Panc1 (cell line): ENCODE data around the gene IL1RAPL1. TPM values are rescaled to one million over a fixed set of nuclear protein-coding genes. Genes with fewer than 3 reads are reported as not detected.

ENCODE experiments used
- ATAC-seq: fragments of 200-7000 bp; cut with Tn5 transposase; 2 replicates; pipeline ENCODE4 v1.9.1; 2020; ENCODE audit warnings: mild to moderate bottlenecking, moderate library complexity
- BruUV-seq: library from RNA; stranded (reverse); fragments of 400-500 nt; replicated peaks from 2 replicates; lab custom pipeline; 2021; lab: Mats Ljungman, UMichigan
- CTCF ChIA-PET: fragments of 300-600 bp; sonication (Branson Sonifier 250); formaldehyde crosslinking; loops from one replicate; lab custom pipeline; 2022; ENCODE audit warnings: antibody characterized with exemption; lab: Charles Lee
- POLR2A ChIA-PET: fragments of 300-600 bp; sonication (Branson Sonifier 250); formaldehyde crosslinking; loops from one replicate; lab custom pipeline; 2022; ENCODE audit warnings: antibody characterized with exemption; lab: Charles Lee
- DNase-seq: peaks from one replicate; pipeline ENCODE4 v3.0.0-alpha.2; 2010; ENCODE audit warnings: low read depth, low spot score
- H3K27ac ChIP-seq: 2 replicates; pipeline ENCODE4 v1.5.1; 2011; ENCODE audit warnings: mild to moderate bottlenecking, low read length, inconsistent platforms
- H3K27me3 ChIP-seq: fragments of 200-500 bp; sonication (Bioruptor generic); 2 replicates; pipeline ENCODE4 v1.6.0; 2014; ENCODE audit warnings: low read length, inconsistent platforms; ENCODE audit not compliant: control insufficient read depth, insufficient read depth
- H3K36me3 ChIP-seq: fragments of 200-500 bp; sonication (Bioruptor generic); 2 replicates; pipeline ENCODE4 v1.5.1; 2014; ENCODE audit warnings: inconsistent platforms, mild to moderate bottlenecking, low read length, moderate library complexity; ENCODE audit not compliant: control insufficient read depth, insufficient read depth
- H3K4me1 ChIP-seq: 2 replicates; pipeline ENCODE4 v1.5.1; 2011; ENCODE audit warnings: inconsistent platforms, mild to moderate bottlenecking, low read length, moderate library complexity; ENCODE audit not compliant: control insufficient read depth, insufficient read depth
- H3K4me3 ChIP-seq, 2 experiments: 2 replicates each; pipeline ENCODE4 v1.5.1; 2011 to 2012; ENCODE audit warnings: low read depth in 2 of 2, low read length in 2 of 2, mild to moderate bottlenecking in 2 of 2, inconsistent platforms in 1 of 2, moderate library complexity in 1 of 2
- H3K9me3 ChIP-seq: fragments of 200-500 bp; sonication (Bioruptor generic); 2 replicates; pipeline ENCODE4 v1.5.1; 2014; ENCODE audit warnings: low read depth, mild to moderate bottlenecking, inconsistent platforms, low read length, moderate library complexity; ENCODE audit not compliant: control insufficient read depth, insufficient read depth
- POLR2AphosphoS5 ChIP-seq: IDR thresholded peaks from 2 replicates; pipeline ENCODE4 v1.6.1; 2012; ENCODE audit warnings: mild to moderate bottlenecking, low read depth, low read length, moderate library complexity
- REST ChIP-seq, 2 experiments: IDR thresholded peaks; 2 replicates each; pipeline ENCODE4 v1.6.1; 2011 to 2012; ENCODE audit warnings: low read depth in 2 of 2, control low read depth in 1 of 2, low read length in 1 of 2, mild to moderate bottlenecking in 1 of 2, moderate library complexity in 1 of 2; ENCODE audit not compliant: insufficient read depth in 1 of 2
- SIN3A ChIP-seq: IDR thresholded peaks from 2 replicates; pipeline ENCODE4 v1.6.1; 2012; ENCODE audit warnings: low read depth, mild to moderate bottlenecking, low read length, moderate library complexity, borderline replicate concordance; ENCODE audit not compliant: insufficient read depth
- TCF7L2 ChIP-seq: IDR thresholded peaks from 2 replicates; pipeline ENCODE4 v1.6.1; 2011; ENCODE audit warnings: mild to moderate bottlenecking, low read depth, low read length, inconsistent platforms
- in situ Hi-C: cut with HindIII; loops from 2 replicates; pipeline ENCODE4 v1.10.0; 2016; ENCODE audit warnings: low sequenced_read_pairs, low pct_unique_long_range_greater_than_20kb
- intact Hi-C: fragments of 100-400 bp; cut with micrococcal nuclease; formaldehyde crosslinking; loops from one replicate; pipeline ENCODE4 v1.10.0; 2022; ENCODE audit not compliant: unreplicated experiment
- total RNA-seq: library from RNA; stranded (reverse); gene quantifications from one replicate; pipeline ENCODE4 v1.2.1, GENCODE V29; 2021; ENCODE audit not compliant: unreplicated experiment
- TF ChIP-seq, protein P1 (sequence below): fragments of 450-650 bp; IDR thresholded peaks from 2 replicates; pipeline ENCODE4 v1.5.1; 2017; ENCODE audit warnings: mild to moderate bottlenecking

IL1RAPL1 gene
- total RNA-seq, 1 experiment from 2014 or later: 0.59 TPM

DNA sequence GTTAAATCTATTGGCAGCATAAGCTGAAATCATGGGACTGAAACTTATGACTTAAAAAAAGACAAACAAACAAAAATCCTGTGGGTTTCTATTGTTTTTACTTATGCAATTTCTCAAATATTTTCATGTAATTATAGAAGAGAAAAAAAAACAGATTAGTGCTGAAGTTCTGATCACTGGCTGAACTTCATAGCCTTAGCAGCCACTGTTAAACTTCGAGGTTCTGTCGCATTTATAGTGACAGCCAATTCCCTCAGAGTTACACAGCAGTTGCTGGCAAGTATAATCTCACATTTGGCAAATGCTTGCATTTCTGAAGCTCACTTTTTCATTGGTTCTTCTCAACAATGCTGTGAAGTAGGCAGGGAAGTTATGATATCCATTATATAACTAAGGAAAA lies 879.2 kb downstream of the IL1RAPL1 start:
- TF ChIP-seq SIN3A (no peak), POLR2AphosphoS5 (no peak), TCF7L2 (no peak), REST (IDR thresholded peaks at IDR 0.05; ENCODE audit: insufficient read depth in 1 of 2, low read depth in 2 of 2, low read length in 1 of 2) (no peak)
- TF ChIP-seq, protein P1, sequence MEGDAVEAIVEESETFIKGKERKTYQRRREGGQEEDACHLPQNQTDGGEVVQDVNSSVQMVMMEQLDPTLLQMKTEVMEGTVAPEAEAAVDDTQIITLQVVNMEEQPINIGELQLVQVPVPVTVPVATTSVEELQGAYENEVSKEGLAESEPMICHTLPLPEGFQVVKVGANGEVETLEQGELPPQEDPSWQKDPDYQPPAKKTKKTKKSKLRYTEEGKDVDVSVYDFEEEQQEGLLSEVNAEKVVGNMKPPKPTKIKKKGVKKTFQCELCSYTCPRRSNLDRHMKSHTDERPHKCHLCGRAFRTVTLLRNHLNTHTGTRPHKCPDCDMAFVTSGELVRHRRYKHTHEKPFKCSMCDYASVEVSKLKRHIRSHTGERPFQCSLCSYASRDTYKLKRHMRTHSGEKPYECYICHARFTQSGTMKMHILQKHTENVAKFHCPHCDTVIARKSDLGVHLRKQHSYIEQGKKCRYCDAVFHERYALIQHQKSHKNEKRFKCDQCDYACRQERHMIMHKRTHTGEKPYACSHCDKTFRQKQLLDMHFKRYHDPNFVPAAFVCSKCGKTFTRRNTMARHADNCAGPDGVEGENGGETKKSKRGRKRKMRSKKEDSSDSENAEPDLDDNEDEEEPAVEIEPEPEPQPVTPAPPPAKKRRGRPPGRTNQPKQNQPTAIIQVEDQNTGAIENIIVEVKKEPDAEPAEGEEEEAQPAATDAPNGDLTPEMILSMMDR: no peak
- POLR2A ChIA-PET: no interaction called here
- intact Hi-C loops (no loop called here), in situ Hi-C loops (no loop called here)
- Histone ChIP-seq H3K27ac (no peak overlapping the region), H3K4me3 (no peak overlapping the region), H3K36me3 (no peaks in the 10 kb centered on the region), H3K9me3 (no peaks in the 10 kb centered on the region), H3K27me3 (no peaks in the 10 kb centered on the region), H3K4me1 (no peaks in the 10 kb centered on the region)
- ATAC-seq: no peak
- no peak for DNase-seq
- CTCF ChIA-PET: no interaction called here
- no TSS peak for BruUV-seq

- BruUV-seq: no TSS peak
- no peak for ATAC-seq
- no peak overlapping the region for H3K27ac ChIP-seq
- CTCF ChIA-PET: no interaction called here
- TF ChIP-seq, protein P1: no peak
- no peak for TF ChIP-seq TCF7L2
- TF ChIP-seq REST (IDR thresholded peaks at IDR 0.05; ENCODE audit: insufficient read depth in 1 of 2, low read depth in 2 of 2, low read length in 1 of 2): no peak
- no peak for TF ChIP-seq SIN3A
- TF ChIP-seq POLR2AphosphoS5: no peak
- H3K36me3 ChIP-seq: no peaks in the 10 kb centered on the region
- POLR2A ChIA-PET: no interaction called here
- no peaks in the 10 kb centered on the region for H3K27me3 ChIP-seq
- no peaks in the 10 kb centered on the region for H3K4me1 ChIP-seq
- DNase-seq: no peak
- no peak overlapping the region for H3K4me3 ChIP-seq
- in situ Hi-C loops: no loop called here
- H3K9me3 ChIP-seq: no peaks in the 10 kb centered on the region
- intact Hi-C loops: no loop called here
These were observed 881.8 kb downstream of the IL1RAPL1 start for GRCh38 chrX:29468911-29469494.
